ENCODE results near the gene LOXL1. TPM values are rescaled to one million over a fixed set of nuclear protein-coding genes. Genes with fewer than 3 reads are reported as not detected.

LOXL1 gene
- total and polyA plus RNA-seq, 9 of the 15 experiments (the other 6 are each of a cell fraction or from before 2014, with no cell fraction given) = 0.14 TPM; not detected in 8

DNA sequence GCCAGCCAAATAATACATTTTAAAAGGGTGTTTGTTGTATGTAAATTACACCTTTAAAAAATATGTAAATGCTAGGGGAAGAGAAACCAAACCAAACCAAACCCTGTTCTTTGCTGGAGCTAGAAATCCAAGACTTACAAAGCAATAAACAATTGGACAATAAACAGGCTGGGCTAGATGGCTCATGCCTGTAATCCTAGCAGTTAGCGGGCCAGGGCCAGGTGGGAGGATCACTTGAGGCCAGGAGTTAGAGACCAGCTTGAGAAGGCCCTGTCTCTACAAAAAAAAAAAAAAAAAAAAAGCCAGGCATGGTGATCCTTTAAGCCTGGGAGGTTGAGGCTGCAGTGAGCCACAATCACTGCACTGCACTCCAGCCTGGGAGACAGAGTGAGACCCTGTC lies 53.4 kb downstream of the LOXL1 start:
- H3K9me1 ChIP-seq (ENCODE audit: control insufficient read depth, insufficient read depth, low read length) = no peaks in the 10 kb centered on the region
- in situ Hi-C loops (cut with MboI) (loop anchor here (5.0 kb wide), 1 partner anchor 58 kb away; no protein-coding TSS in a partner anchor), intact Hi-C loops (cut with micrococcal nuclease) (no loop called here)
- TF ChIP-seq KHSRP (IDR thresholded peaks at IDR 0.05) = no peak
- TF ChIP-seq, protein P1, sequence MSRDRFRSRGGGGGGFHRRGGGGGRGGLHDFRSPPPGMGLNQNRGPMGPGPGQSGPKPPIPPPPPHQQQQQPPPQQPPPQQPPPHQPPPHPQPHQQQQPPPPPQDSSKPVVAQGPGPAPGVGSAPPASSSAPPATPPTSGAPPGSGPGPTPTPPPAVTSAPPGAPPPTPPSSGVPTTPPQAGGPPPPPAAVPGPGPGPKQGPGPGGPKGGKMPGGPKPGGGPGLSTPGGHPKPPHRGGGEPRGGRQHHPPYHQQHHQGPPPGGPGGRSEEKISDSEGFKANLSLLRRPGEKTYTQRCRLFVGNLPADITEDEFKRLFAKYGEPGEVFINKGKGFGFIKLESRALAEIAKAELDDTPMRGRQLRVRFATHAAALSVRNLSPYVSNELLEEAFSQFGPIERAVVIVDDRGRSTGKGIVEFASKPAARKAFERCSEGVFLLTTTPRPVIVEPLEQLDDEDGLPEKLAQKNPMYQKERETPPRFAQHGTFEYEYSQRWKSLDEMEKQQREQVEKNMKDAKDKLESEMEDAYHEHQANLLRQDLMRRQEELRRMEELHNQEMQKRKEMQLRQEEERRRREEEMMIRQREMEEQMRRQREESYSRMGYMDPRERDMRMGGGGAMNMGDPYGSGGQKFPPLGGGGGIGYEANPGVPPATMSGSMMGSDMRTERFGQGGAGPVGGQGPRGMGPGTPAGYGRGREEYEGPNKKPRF (IDR thresholded peaks at IDR 0.05; ENCODE audit: low read depth, low read length) = no peak
- TF ChIP-seq, protein P2, sequence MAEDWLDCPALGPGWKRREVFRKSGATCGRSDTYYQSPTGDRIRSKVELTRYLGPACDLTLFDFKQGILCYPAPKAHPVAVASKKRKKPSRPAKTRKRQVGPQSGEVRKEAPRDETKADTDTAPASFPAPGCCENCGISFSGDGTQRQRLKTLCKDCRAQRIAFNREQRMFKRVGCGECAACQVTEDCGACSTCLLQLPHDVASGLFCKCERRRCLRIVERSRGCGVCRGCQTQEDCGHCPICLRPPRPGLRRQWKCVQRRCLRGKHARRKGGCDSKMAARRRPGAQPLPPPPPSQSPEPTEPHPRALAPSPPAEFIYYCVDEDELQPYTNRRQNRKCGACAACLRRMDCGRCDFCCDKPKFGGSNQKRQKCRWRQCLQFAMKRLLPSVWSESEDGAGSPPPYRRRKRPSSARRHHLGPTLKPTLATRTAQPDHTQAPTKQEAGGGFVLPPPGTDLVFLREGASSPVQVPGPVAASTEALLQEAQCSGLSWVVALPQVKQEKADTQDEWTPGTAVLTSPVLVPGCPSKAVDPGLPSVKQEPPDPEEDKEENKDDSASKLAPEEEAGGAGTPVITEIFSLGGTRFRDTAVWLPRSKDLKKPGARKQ (CRISPR knock-in tag; IDR thresholded peaks at IDR 0.05) = no peak
- TF ChIP-seq, protein P3, sequence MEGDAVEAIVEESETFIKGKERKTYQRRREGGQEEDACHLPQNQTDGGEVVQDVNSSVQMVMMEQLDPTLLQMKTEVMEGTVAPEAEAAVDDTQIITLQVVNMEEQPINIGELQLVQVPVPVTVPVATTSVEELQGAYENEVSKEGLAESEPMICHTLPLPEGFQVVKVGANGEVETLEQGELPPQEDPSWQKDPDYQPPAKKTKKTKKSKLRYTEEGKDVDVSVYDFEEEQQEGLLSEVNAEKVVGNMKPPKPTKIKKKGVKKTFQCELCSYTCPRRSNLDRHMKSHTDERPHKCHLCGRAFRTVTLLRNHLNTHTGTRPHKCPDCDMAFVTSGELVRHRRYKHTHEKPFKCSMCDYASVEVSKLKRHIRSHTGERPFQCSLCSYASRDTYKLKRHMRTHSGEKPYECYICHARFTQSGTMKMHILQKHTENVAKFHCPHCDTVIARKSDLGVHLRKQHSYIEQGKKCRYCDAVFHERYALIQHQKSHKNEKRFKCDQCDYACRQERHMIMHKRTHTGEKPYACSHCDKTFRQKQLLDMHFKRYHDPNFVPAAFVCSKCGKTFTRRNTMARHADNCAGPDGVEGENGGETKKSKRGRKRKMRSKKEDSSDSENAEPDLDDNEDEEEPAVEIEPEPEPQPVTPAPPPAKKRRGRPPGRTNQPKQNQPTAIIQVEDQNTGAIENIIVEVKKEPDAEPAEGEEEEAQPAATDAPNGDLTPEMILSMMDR (IDR thresholded peaks at IDR 0.05 in 2 of 3, conservative IDR thresholded peaks at IDR 0.05 in 1 of 3; ENCODE audit: insufficient read depth in 2 of 3, low read depth in 1 of 3, low read length in 3 of 3) = no peak
- H3K36me3 ChIP-seq (ENCODE audit: control insufficient read depth, insufficient read depth, low read length) = no peaks in the 10 kb centered on the region
- H3K27me3 ChIP-seq (ENCODE audit: control insufficient read depth in 2 of 2, insufficient read depth in 2 of 2, low read length in 2 of 2) = peaks cover 0 to 15% of the 10 kb centered on the region in 2 experiments; a peak in 3 of 5 replicates
- ChIA-PET CTCF (ENCODE audit: low intra/inter-chr PET ratio) (no interaction called here), POLR2A (interaction anchor here (0.6 to 1.3 kb wide), 3 partner anchors 11 to 206 kb away, joined by 3 to 4 read pairs (median 3); no protein-coding TSS in a partner anchor)
- no peaks in the 10 kb centered on the region for H3K9me3 ChIP-seq (replicated peaks; ENCODE audit: control insufficient read depth, insufficient read depth, low read depth, low read length)
- FAIRE-seq (no peak), ATAC-seq (no peak), DNase-seq (ENCODE audit: extremely low read depth in 1 of 4, low spot score in 3 of 4) (no peak)
- no peak overlapping the region for H3K9ac ChIP-seq (ENCODE audit: insufficient read depth in 1 of 2, low read depth in 2 of 2, low read length in 2 of 2)
- 8% methylated on average over 1 of the region's 1 CpG for WGBS (ENCODE audit: insufficient coverage, low coverage, missing lambda C conversion rate)
- no peak overlapping the region for H3K27ac ChIP-seq (ENCODE audit: extremely low read depth, low read depth, low read length)
- H2AFZ ChIP-seq (ENCODE audit: low read depth, low read length) = no peak overlapping the region
- BruUV-seq (replicated peaks) = no TSS peak
- H3K4me2 ChIP-seq (ENCODE audit: insufficient read depth, low read length) = no peak overlapping the region
- no peaks in the 10 kb centered on the region for H3K79me2 ChIP-seq (ENCODE audit: control insufficient read depth, insufficient read depth, low read length)
- peaks cover 4 to 18% of the 10 kb centered on the region in 2 experiments; a peak in 4 of 5 replicates for H3K4me1 ChIP-seq (replicated peaks in 1 of 2; ENCODE audit: control insufficient read depth in 2 of 2, insufficient read depth in 2 of 2, low read length in 2 of 2)
- H4K20me1 ChIP-seq (replicated peaks; ENCODE audit: control insufficient read depth, insufficient read depth, low read length) = no peaks in the 10 kb centered on the region
- H3K4me3 ChIP-seq = no peak overlapping the region

All from K562 (cell line).